B cell (primary cell): ENCODE results near the gene PDZD8.

ENCODE experiments used
- CTCF ChIP-seq: fragments of 200-600 bp; IDR thresholded peaks from one replicate; pipeline ENCODE4 v1.8.0; 2022; ENCODE audit warnings: antibody characterized with exemption, mild to moderate bottlenecking
- EZH2 ChIP-seq: IDR thresholded peaks from 2 replicates; pipeline ENCODE4 v1.6.1; 2012; ENCODE audit warnings: borderline replicate concordance, low read depth, mild to moderate bottlenecking, moderate library complexity, low read length; ENCODE audit not compliant: insufficient read depth, poor library complexity, severe bottlenecking

DNA sequence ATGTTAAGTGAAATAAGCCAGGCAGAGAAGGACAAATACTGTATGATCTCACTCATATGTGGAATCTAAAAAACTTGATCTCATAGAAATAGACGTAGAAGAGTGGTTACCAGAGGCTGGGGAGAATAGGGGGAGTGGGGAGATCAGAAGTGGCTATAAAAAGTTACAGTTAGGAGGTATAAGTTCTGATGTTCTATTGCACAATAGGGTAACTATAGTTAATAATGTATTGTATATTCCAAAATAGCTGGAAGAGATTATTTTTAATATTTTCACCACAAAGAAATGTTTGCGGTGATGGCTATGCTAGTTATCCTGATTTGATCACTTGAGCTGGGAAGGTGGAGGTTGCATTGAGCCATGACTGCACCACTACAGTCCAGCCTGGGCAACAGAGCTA, 80.5 kb downstream of the PDZD8 start:
- TF ChIP-seq EZH2 = no peak
- no peak for TF ChIP-seq CTCF
